LHCN-M2 (cell line): ENCODE results near the gene CELF2. TPM values are rescaled to one million over a fixed set of nuclear protein-coding genes. Genes with fewer than 3 reads are reported as not detected.

ENCODE experiments used
- DNase-seq: peaks from one replicate; pipeline ENCODE4 v3.0.0-alpha.2; 2012; ENCODE audit warnings: low read depth
- total RNA-seq: library from RNA; depleted of rRNA; stranded (reverse); fragments of >200 nt; gene quantifications from 2 replicates; pipeline ENCODE4 v1.2.3, GENCODE V29; 2014

CELF2 gene
- total RNA-seq, 1 experiment from 2014 or later = 68.1 TPM

GRCh38 chr10:11266426-11266825, 248.8 kb downstream of the CELF2 start:
- no peak for DNase-seq

GRCh38 chr10:11270135-11270857, 252.6 kb downstream of the CELF2 start:
- DNase-seq = peak; percentile 50

- DNase-seq = no peak
Observed at GRCh38 chr10:11270858-11271179, 253.1 kb downstream of the CELF2 start.

GRCh38 chr10:11272915-11273389, 255.3 kb downstream of the CELF2 start:
- no peak for DNase-seq

GRCh38 chr10:11274452-11274851, 256.8 kb downstream of the CELF2 start:
- no peak for DNase-seq

- DNase-seq = no peak
Observed at GRCh38 chr10:11275651-11276050, 258.0 kb downstream of the CELF2 start.

GRCh38 chr10:11276449-11276990, 258.8 kb downstream of the CELF2 start:
- DNase-seq = no peak

GRCh38 chr10:11279314-11279713, 261.6 kb downstream of the CELF2 start:
- DNase-seq = no peak

- DNase-seq = no peak
Observed at GRCh38 chr10:11280187-11280932, 262.7 kb downstream of the CELF2 start.

- DNase-seq = no peak
Observed at GRCh38 chr10:11282156-11282555, 264.5 kb downstream of the CELF2 start.

GRCh38 chr10:11282661-11283060, 265.0 kb downstream of the CELF2 start:
- DNase-seq = no peak

- no peak for DNase-seq
Observed at GRCh38 chr10:11284291-11285085, 266.8 kb downstream of the CELF2 start.

GRCh38 chr10:11285171-11285570, 267.5 kb downstream of the CELF2 start:
- DNase-seq = no peak

- no peak for DNase-seq
Observed at GRCh38 chr10:11286261-11286852, 268.7 kb downstream of the CELF2 start.

- DNase-seq = no peak
Observed at GRCh38 chr10:11288302-11288701, 270.6 kb downstream of the CELF2 start.

- no peak for DNase-seq
Observed at GRCh38 chr10:11290156-11290890, 272.7 kb downstream of the CELF2 start.

- DNase-seq = no peak
Observed at GRCh38 chr10:11292576-11293302, 275.1 kb downstream of the CELF2 start.

GRCh38 chr10:11293332-11293731, 275.7 kb downstream of the CELF2 start:
- no peak for DNase-seq

GRCh38 chr10:11294831-11295450, 277.3 kb downstream of the CELF2 start:
- DNase-seq = no peak

- DNase-seq = no peak
Observed at GRCh38 chr10:11295492-11295891, 277.8 kb downstream of the CELF2 start.
